Measurements from ENCODE around the gene ZNF83.

DNA sequence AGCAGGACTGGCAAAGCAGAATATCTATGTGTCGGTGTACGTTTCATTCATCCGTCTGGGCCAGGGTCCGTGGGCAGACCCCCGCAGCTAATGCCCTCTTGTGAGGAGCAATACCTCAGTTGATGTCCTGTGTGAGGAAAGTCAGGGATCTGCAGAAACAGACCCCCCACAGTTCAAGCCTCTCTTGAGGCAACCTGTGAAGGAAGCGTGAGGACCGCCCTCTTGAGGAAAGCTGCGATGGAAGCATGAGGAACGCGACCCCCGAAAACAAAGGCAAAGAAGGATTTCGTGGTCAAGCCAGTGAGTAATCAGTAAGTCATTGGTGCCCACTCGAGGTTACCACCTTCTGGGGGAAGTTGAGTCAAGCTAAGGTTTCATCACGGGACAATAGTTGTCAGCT, 20.9 kb upstream of the ZNF83 start:
- TF ChIP-seq, protein P1, sequence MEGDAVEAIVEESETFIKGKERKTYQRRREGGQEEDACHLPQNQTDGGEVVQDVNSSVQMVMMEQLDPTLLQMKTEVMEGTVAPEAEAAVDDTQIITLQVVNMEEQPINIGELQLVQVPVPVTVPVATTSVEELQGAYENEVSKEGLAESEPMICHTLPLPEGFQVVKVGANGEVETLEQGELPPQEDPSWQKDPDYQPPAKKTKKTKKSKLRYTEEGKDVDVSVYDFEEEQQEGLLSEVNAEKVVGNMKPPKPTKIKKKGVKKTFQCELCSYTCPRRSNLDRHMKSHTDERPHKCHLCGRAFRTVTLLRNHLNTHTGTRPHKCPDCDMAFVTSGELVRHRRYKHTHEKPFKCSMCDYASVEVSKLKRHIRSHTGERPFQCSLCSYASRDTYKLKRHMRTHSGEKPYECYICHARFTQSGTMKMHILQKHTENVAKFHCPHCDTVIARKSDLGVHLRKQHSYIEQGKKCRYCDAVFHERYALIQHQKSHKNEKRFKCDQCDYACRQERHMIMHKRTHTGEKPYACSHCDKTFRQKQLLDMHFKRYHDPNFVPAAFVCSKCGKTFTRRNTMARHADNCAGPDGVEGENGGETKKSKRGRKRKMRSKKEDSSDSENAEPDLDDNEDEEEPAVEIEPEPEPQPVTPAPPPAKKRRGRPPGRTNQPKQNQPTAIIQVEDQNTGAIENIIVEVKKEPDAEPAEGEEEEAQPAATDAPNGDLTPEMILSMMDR (conservative IDR thresholded peaks at IDR 0.05; ENCODE audit: low read depth, low read length), result no peak
- no peak for TF ChIP-seq EZH2 (IDR thresholded peaks at IDR 0.05; ENCODE audit: low read length, unreplicated experiment)

All from PC-3 (cell line).